Coronary artery (tissue), 2 donors: ENCODE results near the gene IL19.

Experiments used
- DNase-seq: peaks from one replicate; pipeline ENCODE4 v3.0.0-alpha.2; 2017; ENCODE audit warnings: low spot score
- H3K27ac ChIP-seq, 2 donors: fragments of 200-600 bp; sonication (generic); one replicate each; pipeline ENCODE4 v1.5.1; 2016 to 2019
- H3K4me3 ChIP-seq: fragments of 200-600 bp; sonication (generic); 2 replicates; pipeline ENCODE4 v1.5.1; 2016; ENCODE audit warnings: mild to moderate bottlenecking, moderate library complexity
- TF ChIP-seq, protein P1 (sequence below): fragments of 200-600 bp; sonication (generic); IDR thresholded peaks from one replicate; pipeline ENCODE4 v1.5.1; 2019; ENCODE audit warnings: antibody characterized with exemption

IL19 gene

DNA sequence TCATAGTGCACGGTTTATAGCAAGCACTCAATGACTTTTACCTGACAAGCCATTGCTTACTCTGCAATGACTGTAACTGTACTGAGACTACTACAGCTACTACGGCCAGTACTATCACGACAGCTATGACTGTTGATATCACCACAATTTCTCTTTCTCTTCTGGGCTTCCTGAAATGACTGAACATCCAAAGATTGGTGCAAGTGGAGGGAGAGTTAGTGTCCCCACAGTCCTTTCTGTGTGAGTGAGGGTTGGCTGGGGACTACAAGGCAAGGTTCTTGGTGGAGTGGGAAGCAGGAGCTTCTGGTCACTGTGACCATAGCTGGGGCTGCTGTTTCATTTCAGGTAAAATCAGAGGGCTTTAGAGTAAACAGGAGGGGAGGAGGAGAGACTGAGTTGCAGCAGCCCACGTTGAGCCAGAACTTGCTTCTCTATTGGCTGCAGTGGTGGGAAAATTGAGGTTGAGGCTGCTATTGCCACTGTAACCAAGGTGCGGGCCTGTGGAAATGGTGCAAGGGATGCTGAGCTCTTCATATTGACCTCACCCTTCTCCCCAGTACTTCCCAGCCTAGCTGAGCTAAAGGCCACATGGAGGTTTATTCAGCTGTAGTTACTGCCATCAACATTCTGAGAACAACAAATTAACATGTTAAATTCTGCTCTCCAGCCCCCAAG, 15.8 kb downstream of the IL19 start:
- TF ChIP-seq, protein P1, sequence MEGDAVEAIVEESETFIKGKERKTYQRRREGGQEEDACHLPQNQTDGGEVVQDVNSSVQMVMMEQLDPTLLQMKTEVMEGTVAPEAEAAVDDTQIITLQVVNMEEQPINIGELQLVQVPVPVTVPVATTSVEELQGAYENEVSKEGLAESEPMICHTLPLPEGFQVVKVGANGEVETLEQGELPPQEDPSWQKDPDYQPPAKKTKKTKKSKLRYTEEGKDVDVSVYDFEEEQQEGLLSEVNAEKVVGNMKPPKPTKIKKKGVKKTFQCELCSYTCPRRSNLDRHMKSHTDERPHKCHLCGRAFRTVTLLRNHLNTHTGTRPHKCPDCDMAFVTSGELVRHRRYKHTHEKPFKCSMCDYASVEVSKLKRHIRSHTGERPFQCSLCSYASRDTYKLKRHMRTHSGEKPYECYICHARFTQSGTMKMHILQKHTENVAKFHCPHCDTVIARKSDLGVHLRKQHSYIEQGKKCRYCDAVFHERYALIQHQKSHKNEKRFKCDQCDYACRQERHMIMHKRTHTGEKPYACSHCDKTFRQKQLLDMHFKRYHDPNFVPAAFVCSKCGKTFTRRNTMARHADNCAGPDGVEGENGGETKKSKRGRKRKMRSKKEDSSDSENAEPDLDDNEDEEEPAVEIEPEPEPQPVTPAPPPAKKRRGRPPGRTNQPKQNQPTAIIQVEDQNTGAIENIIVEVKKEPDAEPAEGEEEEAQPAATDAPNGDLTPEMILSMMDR, result no peak
- Histone ChIP-seq H3K27ac (no peak overlapping the region), H3K4me3 (no peak overlapping the region)
- DNase-seq, result no peak

DNA sequence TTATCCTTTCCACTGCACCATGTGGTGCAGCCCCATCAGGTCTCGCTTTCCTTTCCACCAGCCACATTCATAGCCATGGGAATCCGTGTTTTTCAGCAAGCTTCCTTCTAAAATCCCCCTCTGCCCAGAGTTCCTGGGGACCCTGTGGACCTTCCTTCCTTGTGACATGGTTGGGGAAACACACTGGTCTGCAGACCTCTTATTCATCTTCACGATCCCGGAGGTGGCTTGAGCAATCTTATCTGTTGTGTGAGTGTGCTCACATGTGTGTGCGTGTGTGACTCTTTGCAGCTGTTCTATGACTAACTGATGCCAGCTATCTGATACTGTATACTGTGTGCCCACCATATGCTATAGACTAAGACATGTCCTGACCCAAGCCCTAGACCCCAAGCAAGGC, 17.3 kb downstream of the IL19 start:
- TF ChIP-seq, protein P1, result no peak
- H3K27ac ChIP-seq, result no peak overlapping the region
- DNase-seq, result no peak
- no peak overlapping the region for H3K4me3 ChIP-seq

DNA sequence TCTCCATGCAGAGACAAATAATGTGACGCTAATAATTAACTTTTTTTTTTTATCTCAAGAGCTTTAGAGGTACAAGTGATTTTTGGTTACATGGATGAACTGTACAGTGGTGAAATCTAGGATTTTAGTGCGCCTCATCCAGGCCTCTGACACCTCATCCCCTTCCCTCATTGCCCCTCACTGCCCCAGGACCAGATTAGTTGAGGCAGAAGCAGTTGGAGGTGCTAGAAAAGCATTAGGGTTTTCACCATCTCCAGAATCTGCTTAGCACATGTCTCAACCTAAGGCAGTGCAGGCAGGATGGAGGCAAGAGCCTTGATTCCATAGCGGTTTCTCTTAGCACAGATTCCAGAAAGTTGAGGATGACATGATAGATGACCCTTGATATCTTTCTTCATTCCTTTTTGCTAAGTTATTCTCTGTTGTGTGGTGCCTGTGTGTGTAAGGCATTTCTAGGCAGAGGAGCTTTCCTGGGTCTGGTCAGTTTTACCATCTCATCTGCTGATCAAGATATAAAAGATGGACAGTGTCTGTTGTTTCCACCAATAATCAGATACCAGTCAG, 18.0 kb downstream of the IL19 start:
- H3K27ac ChIP-seq, result no peak overlapping the region
- TF ChIP-seq, protein P1, result no peak
- DNase-seq, result no peak
- H3K4me3 ChIP-seq, result no peak overlapping the region

DNA sequence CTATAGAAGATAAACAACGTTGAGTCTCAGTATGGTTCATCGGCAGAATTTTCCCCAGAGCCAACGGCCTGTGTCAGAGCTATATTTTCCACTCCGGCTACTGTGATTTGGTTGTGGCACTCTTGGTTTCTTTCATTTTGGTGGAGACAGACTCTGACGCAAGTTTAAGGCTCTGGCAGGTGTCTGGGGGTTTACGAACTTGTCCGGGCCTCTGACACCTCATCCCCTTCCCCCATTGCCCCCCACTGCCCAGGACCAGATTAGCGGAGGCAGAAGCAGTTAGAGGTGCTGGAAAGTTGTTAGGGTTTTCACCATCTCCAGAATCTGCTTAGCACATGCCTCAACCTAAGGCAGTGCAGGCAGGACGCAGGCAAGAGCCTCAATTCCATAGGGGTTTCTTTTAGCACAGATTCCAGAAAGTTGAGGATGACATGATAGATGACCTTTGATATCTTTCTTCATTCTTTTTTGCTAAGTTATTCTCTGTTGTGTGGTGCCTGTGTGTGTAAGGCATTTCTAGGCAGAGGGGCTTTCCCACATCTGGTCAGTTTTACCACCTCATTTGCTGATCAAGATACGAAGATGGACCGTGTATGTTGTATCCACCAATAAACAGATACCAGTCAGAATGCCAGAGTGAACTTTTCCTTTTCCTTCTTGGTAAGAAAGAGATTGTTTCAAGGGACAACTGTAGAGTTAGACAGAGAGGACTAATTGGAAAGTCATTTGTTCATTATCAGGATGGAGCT, 20.1 kb downstream of the IL19 start:
- H3K27ac ChIP-seq, result no peak overlapping the region
- H3K4me3 ChIP-seq, result no peak overlapping the region
- DNase-seq, result no peak
- TF ChIP-seq, protein P1, result no peak

DNA sequence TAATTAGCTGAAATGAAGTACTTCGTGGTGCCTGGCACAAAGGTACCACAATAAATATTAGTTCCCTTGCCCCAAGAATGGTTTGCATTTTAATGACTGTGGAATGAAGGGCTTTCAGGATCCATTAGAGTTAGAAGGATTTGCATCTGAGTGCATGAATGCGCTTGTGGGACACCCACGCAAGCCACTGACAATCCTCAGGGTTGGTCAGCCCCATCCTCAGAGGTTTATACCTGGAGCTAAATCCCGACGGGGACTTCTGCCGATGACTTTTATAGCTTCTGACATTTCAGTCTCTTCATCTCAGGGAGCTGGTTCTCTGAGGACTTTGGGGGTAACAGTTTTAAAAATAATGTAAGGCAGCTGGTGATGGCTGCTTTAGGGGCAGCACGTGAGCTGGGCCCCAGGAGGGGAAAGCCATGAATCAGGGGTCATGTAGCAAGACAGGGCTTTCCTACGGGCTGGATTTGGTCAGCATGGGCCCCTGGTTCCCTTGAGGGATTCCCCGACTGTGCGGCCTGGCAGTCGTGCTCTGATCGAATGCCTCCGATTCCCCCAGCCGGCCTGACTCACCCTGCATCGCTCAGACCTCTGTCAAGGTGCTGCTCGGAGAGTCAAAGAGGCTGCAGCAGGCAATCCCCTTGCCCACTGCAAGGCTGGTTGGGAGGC, 22.5 kb downstream of the IL19 start:
- TF ChIP-seq, protein P1, result no peak
- no peak for DNase-seq
- Histone ChIP-seq H3K4me3 (no peak overlapping the region), H3K27ac (no peak overlapping the region)

DNA sequence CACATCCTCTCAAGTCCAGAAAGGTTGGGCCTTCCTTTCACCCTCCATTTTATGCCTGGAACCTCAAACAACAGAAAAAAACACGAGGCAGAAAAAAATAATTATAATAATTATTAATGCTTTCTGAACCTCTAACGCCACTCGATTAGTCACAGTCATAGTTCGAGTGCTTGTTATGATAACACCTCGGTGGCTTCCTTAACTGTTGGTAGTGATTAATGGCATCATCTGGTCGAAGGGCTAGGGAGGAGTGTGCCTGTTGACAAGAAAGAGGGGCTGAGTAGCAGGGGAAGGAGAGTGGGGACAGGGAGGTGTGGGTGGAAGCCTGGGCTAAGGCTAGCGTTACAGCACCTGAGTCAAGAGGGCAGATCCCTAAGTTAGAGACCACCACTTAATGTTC, 23.0 kb downstream of the IL19 start:
- H3K27ac ChIP-seq, result no peak overlapping the region
- TF ChIP-seq, protein P1, result no peak
- H3K4me3 ChIP-seq, result no peak overlapping the region
- DNase-seq, result no peak
